GM12873 (cell line): ENCODE data around the gene FOLR1.

Experiments used
- CTCF ChIP-seq: IDR thresholded peaks from 2 replicates; pipeline ENCODE4 v1.5.1; 2012; ENCODE audit warnings: low read depth, mild to moderate bottlenecking, moderate library complexity, low read length, control low read depth; ENCODE audit not compliant: insufficient read depth; ENCODE audit errors: missing control alignments

The FOLR1 gene

GRCh38 chr11:72208281-72208680 is 16.3 kb downstream of the FOLR1 start:
- TF ChIP-seq CTCF: no peak

- TF ChIP-seq CTCF: no peak
Observed at GRCh38 chr11:72209101-72209500, 17.2 kb downstream of the FOLR1 start.

- TF ChIP-seq CTCF: no peak
Observed at GRCh38 chr11:72216638-72217037, 24.7 kb downstream of the FOLR1 start, which contains the start of gene FOLR2. FOLR2 (plus strand) TSS chr11:72216794; CDS start chr11:72218585, 1,791 bp downstream.

- no peak for TF ChIP-seq CTCF
Observed at GRCh38 chr11:72217841-72218240, 25.9 kb downstream of the FOLR1 start.

- TF ChIP-seq CTCF: no peak
Observed at GRCh38 chr11:72218251-72218745, 26.4 kb downstream of the FOLR1 start.

- TF ChIP-seq CTCF: no peak
Observed at GRCh38 chr11:72220696-72221363, 28.9 kb downstream of the FOLR1 start.

- no peak for TF ChIP-seq CTCF
Observed at GRCh38 chr11:72221386-72222075, 29.6 kb downstream of the FOLR1 start.
